Spinal cord (tissue), 10 donors: ENCODE measurements around the gene GLB1L. TPM values are rescaled to one million over a fixed set of nuclear protein-coding genes. Genes with fewer than 3 reads are reported as not detected.

Experiments used
- DNase-seq, 6 donors: peaks; one replicate each; pipeline versions ENCODE4 v3.0.0 to v3.0.0-alpha.2; 2013 to 2015; ENCODE audit warnings: low spot score in 6 of 6, low read depth in 4 of 6
- H3K27ac ChIP-seq: one replicate; pipeline ENCODE4 v1.5.1; 2013; ENCODE audit warnings: low read depth, low read length, control low read depth
- H3K27me3 ChIP-seq: one replicate; pipeline ENCODE4 v1.6.1; 2013; ENCODE audit warnings: low read length; ENCODE audit not compliant: control insufficient read depth, insufficient read depth
- H3K36me3 ChIP-seq: one replicate; pipeline ENCODE4 v1.6.1; 2013; ENCODE audit warnings: low read length; ENCODE audit not compliant: control insufficient read depth, insufficient read depth
- H3K4me1 ChIP-seq: one replicate; pipeline ENCODE4 v1.6.1; 2013; ENCODE audit warnings: low read length; ENCODE audit not compliant: control insufficient read depth, insufficient read depth
- H3K4me3 ChIP-seq: one replicate; pipeline ENCODE4 v1.5.1; 2013; ENCODE audit warnings: low read depth, low read length, control low read depth
- H3K9me3 ChIP-seq: one replicate; pipeline ENCODE4 v1.6.1; 2013; ENCODE audit warnings: low read length; ENCODE audit not compliant: control insufficient read depth, insufficient read depth
- WGBS: methylation state at CpG from one replicate; pipeline ENCODE4 v1.1.5; 2013; ENCODE audit warnings: missing lambda C conversion rate; ENCODE audit not compliant: insufficient coverage; 5-methylcytosine and 5-hydroxymethylcytosine counted together
- long read RNA-seq, 4 donors: transcript quantifications; one replicate each; lab custom pipeline, GENCODE V29; 2026
- polyA plus RNA-seq, 2 donors: library from polyadenylated mRNA; unstranded; fragments of 120-200 nt; gene quantifications; one replicate each; pipeline ENCODE4 v1.2.1, GENCODE V29; 2013; ENCODE audit not compliant: insufficient read length in 2 of 2
- total RNA-seq, 2 donors: library from RNA; depleted of rRNA in 1 of 2; stranded (reverse); fragments of 120-200 nt in 1 of 2; fragments of >200 nt in 1 of 2; gene quantifications; one replicate each; pipeline versions ENCODE4 v1.2.3 to v1.2.4, GENCODE V29; 2013 to 2014
- donor health status: healthy.

The GLB1L gene
- total RNA-seq (10 to 100 TPM in 1 of 2 donors, 1 to 10 TPM in 1; 9.4 to 22.1 TPM), polyA plus RNA-seq (10 to 100 TPM; 11.4 to 12.0 TPM)
- long read RNA-seq, donor 1 = 0 reads
- long read RNA-seq, donor 2 = 0 reads
- long read RNA-seq, donor 3, partial matches to known transcripts = 5 of 5 reads
- long read RNA-seq, donor 3, other reads (novel, unspliced or antisense) = 0 of 5 reads
- long read RNA-seq, donor 4, partial matches to known transcripts = 29 of 30 reads
- long read RNA-seq, donor 4, other reads (novel, unspliced or antisense) = 0 of 30 reads

DNA sequence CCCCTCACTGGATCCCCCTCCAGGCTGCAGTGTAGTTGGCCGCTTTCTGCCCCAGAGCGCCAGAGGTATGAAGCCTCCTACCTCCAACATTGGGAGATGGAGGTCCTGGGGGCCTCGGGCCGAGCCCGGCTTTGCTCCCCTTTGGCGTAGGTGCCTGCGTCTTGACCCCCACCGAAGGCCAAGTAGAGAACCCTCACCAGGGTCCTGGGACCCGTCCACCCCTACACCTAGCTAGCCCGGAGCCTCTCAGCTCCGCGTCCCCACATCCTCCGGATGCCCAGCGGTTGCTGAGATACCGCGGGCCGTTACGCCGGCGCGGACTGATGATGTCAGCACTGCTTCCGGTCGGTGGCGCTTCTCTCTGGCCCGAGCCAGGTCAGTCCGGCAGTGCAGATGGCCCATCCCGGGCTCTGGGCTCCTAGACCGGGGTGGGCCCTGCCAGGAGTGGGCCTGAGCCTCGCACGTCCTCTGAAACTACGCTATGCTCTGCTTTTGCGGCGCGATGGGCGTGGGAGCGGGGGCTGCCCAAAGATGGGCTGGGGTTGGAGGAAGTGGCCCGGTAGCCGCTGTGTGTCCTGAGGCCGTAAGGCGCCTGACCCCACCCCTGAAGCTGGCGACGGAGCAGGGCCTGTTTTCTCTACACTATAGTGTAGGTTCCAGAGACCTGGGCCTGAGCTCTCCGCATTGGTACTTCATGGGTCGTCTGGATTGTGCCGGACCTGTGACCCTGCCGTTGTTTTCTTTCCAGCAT is at the start of gene GLB1L, which contains the start of gene STK16:
TSS of gene GLB1L (minus strand) at position 297 of the 751 bp plus-strand sequence. CDS start 1,871 bp downstream, outside the sequence.
TSS of gene STK16 (plus strand) at position 332 of the 751 bp plus-strand sequence. CDS start 521 bp downstream, outside the sequence.
- DNase-seq = peak; percentile 85 to 97 (median 90)
- Histone ChIP-seq H3K27ac (peak within 1 kb of the TSS; percentile 90), H3K27me3 (no peaks in the 10 kb centered on the region), H3K36me3 (peaks cover 40% of the 10 kb centered on the region), H3K9me3 (no peaks in the 10 kb centered on the region), H3K4me3 (peak within 1 kb of the TSS; percentile 96), H3K4me1 (peaks cover 31% of the 10 kb centered on the region)
- WGBS = under 1% methylated on average over 46 of the region's 46 CpGs

DNA sequence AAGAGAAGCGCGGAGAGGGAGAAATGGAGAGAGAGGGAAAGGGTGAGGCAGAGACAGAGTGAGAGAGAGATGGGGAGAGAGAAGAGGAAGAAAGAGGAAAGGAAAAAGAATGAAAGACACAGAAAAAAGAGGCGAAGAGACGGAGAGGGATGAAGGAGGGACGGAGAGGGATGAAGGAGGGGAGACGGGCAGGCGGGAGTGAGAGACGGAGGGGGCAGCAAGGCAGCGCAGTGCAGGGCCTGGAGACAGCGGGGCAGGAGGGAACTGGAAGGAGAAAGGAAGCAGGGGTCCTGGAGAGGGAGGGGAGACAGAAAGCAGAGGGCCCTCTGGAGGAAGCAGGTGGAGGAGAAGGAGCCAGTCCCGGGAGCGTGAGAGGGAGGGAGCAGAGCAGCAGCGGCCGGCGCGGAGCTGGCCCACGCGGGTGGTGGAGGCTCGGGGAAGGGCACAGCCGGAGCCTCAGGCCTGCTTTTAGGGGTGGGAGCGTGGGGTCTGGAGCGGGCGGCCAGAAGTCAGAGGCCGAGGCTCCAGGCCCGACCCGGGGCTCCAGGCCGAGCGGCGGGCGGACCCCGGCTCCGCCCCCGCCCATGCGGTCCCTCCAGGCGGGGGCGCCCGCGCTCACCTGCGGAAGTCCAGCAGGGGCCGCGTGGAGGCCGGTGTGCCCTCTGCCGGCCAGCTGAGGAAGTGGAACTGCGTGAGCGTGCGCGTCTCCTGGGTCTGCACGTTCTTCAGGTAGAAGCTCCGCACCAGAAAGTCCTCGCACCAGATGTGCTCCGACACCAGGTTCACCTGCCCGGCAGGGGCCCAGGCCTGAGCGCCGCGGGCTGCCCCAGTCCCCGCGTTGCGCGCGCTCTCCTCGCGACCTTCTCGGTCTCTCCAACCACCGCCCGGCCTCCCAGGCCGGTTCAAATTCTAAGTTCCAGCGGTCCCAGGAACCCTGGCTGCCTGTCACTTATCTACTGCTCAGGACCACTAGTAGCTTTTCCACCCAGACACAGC is 49.4 kb upstream of the GLB1L start:
- Histone ChIP-seq H3K9me3 (no peaks in the 10 kb centered on the region), H3K4me1 (peaks cover 34% of the 10 kb centered on the region), H3K27me3 (peaks cover 2% of the 10 kb centered on the region), H3K27ac (peak overlapping the region; percentile 81), H3K4me3 (peak overlapping the region; percentile 56), H3K36me3 (peaks cover 51% of the 10 kb centered on the region)
- 6% methylated on average over 67 of the region's 67 CpGs for WGBS
- DNase-seq = peak in 3 of 6 donors; percentile 67 to 91 (median 90)

- peaks cover 40% of the 10 kb centered on the region for H3K4me1 ChIP-seq
- no peaks in the 10 kb centered on the region for H3K27me3 ChIP-seq
- no peak for DNase-seq
- peak overlapping the region; percentile 56 for H3K4me3 ChIP-seq
- H3K36me3 ChIP-seq = peaks cover 50% of the 10 kb centered on the region
- 92% methylated on average over 2 of the region's 5 CpGs for WGBS
- H3K27ac ChIP-seq = peak overlapping the region; percentile 81
- H3K9me3 ChIP-seq = no peaks in the 10 kb centered on the region
Observed at GRCh38 chr2:219293736-219294231, 48.5 kb upstream of the GLB1L start.

DNA sequence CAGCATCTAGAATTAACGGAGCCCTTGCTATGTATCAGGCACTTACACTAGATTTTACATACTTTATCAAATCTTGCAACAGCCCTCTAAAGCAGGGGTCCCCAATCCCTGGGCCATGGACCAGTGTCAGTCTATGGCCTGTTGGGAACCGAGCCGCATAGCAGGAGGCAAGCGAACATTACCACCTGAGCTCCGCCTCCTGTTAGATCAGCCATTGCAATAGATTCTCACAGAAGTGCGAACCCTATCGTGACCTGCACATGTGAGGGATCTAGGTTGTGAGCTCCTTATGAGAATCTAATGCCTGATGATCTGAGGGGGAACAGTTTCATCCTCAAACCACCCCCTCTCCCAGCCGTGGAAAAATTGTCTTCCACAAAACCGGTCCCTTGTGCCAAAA is 47.4 kb upstream of the GLB1L start:
- no peak overlapping the region for H3K4me3 ChIP-seq

GRCh38 chr2:219291910-219292490 is 46.8 kb upstream of the GLB1L start:
- no peak for DNase-seq
- WGBS = 76% methylated on average over 3 of the region's 4 CpGs
- H3K4me3 ChIP-seq = no peak overlapping the region
- H3K4me1 ChIP-seq = peaks cover 44% of the 10 kb centered on the region
- H3K27me3 ChIP-seq = no peaks in the 10 kb centered on the region
- H3K36me3 ChIP-seq = peaks cover 41% of the 10 kb centered on the region
- H3K9me3 ChIP-seq = no peaks in the 10 kb centered on the region
- no peak overlapping the region for H3K27ac ChIP-seq

More for the DNA sequence above, 47.4 kb upstream of the GLB1L start:
- 92% methylated on average over 4 of the region's 9 CpGs for WGBS
- Histone ChIP-seq H3K27ac (no peak overlapping the region), H3K4me1 (peaks cover 39% of the 10 kb centered on the region), H3K27me3 (no peaks in the 10 kb centered on the region), H3K36me3 (peaks cover 44% of the 10 kb centered on the region), H3K9me3 (no peaks in the 10 kb centered on the region)
- DNase-seq = no peak

- 100% methylated on average over 1 of the region's 7 CpGs for WGBS
- H3K27me3 ChIP-seq = no peaks in the 10 kb centered on the region
- H3K9me3 ChIP-seq = no peaks in the 10 kb centered on the region
- no peak for DNase-seq
- H3K4me3 ChIP-seq = no peak overlapping the region
- peaks cover 50% of the 10 kb centered on the region for H3K4me1 ChIP-seq
- H3K27ac ChIP-seq = no peak overlapping the region
- H3K36me3 ChIP-seq = peaks cover 41% of the 10 kb centered on the region
Observed at GRCh38 chr2:219291394-219291793, 46.1 kb upstream of the GLB1L start.

DNA sequence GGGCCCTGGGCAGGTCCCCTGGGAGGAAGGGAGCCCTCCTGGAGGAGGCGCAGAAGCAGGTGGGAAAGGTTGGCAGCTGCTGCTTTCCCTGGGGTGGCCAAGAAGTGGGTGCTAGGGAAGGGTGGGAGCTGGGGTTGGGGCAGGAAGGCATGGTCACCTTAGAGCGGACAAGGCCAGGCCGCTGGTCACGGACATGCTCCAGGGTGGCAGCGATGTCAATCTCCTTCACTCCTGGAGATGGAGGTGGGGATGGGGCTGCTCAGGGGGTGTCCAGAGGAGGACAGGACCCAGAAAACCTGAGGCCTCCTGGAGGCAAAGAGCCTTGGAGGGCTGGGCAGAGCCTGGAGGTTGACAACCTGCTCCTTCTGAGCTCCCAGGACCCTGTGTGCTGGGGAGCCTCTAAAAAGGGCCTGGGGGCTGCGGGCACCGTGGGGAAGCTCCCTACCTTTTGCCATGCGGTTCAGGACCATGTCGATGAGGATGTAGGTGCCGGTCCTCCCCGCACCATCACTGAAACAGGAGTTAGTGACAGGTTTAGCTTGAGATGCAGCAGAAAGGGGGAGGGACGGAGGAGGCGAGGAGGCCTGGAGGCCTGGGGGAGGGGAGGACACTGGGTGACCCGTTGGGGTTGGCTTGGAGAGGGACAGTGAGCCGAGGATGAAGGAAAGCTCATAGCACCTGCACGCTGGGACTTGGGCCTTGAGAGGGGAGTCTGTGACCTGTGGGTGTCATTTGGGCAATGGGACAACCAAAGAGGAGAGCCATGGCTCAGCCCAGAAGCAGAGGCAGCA is 45.3 kb upstream of the GLB1L start:
- H3K4me1 ChIP-seq = peaks cover 57% of the 10 kb centered on the region
- WGBS = 88% methylated on average over 16 of the region's 16 CpGs
- H3K27ac ChIP-seq = peak overlapping the region; percentile 94

DNA sequence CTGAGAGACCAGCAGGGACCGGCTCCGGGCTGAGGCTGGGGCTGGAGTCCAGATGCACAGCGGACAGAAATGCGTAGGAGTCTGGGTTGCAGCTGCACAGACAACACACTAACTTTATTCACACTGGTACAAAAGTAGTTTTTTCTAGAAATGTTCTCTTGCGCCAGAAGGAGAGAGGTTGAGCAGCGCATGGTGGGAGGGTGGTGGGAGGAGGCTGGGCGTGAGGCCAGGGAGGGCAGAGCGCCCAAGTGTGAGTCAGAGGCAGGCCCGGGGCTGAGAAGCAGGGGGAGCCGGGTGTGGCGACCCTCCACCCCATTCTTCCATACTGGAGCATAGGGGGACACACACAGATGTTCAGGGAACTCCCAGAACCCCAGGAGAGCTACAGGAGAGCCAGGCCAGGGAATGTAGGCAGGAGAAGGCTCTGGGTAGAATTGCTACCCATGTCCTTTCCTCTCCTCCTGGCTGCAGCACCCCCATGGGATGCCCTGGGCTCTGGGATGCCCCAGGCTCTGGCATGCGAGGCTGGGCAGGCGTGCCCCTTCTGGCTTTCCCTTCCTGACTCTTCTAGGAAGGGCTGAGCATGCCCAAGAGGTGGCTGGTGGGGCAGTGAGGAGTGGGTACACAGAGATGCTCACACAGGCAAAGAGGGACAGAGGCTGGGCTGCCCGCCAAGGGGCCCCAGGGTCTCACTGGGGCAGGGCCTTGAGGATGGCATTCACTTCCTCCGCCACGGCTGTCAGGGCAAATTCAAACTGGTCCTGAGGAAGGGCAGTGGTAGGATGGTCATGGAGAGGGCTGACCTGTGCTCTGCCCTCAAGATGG is 44.5 kb upstream of the GLB1L start:
- Histone ChIP-seq H3K4me1 (peaks cover 61% of the 10 kb centered on the region), H3K36me3 (peaks cover 51% of the 10 kb centered on the region), H3K4me3 (no peak overlapping the region), H3K27me3 (no peaks in the 10 kb centered on the region), H3K27ac (peak overlapping the region; percentile 94), H3K9me3 (no peaks in the 10 kb centered on the region)
- WGBS = 38% methylated on average over 10 of the region's 16 CpGs
- peak in 3 of 6 donors; percentile 56 to 92 (median 57) for DNase-seq

More for the DNA sequence above, 45.3 kb upstream of the GLB1L start:
- H3K36me3 ChIP-seq = peaks cover 43% of the 10 kb centered on the region
- DNase-seq = no peak
- no peaks in the 10 kb centered on the region for H3K27me3 ChIP-seq
- no peak overlapping the region for H3K4me3 ChIP-seq
- H3K9me3 ChIP-seq = no peaks in the 10 kb centered on the region
